GM18858 (cell line): ENCODE data around the gene POLD4.

Source experiments
- ATAC-seq: cut with Tn5 transposase; IDR thresholded peaks from one replicate; pipeline ENCODE4 v1.9.1; 2021; ENCODE audit not compliant: unreplicated experiment

The POLD4 gene

DNA sequence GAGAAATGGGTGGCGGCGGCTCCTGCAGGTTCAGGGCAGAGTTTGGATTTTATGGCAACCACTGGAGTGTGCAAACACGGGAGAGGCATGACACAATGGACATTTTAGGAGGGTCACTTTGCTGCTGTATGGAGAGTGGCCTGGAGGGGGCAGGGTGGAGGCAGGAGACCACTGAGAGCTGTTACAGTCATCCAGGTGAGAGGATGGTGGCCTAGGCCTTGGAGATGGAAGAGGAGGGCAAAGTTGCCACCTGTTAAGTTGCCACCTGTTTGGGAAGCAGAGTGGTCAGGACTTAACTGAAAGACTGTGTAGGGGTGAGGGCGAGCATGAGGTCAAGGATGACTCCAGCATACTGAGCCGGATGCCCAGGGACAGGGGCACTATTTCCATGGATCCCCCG is 36.1 kb upstream of the POLD4 start:
- ATAC-seq: no peak

DNA sequence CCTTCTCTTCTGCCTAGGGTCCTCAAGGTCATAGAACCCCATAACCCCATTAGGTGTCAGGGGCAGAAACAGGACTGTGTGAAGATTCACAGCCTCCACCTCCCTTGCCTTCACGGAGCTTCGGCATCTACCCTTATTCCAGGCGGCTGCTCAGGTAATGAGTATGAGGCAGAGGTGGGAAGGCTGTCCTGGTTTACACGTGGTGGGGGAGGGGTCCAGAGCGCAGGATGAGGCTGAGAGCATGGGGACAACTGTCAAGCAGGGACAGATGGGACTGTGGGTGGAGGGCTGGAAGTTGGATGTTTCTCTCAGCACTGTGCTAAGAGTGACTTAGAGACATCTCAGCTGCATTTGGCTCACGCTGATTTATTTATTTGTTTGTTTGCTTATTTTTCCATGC is 34.2 kb upstream of the POLD4 start:
- ATAC-seq: no peak

DNA sequence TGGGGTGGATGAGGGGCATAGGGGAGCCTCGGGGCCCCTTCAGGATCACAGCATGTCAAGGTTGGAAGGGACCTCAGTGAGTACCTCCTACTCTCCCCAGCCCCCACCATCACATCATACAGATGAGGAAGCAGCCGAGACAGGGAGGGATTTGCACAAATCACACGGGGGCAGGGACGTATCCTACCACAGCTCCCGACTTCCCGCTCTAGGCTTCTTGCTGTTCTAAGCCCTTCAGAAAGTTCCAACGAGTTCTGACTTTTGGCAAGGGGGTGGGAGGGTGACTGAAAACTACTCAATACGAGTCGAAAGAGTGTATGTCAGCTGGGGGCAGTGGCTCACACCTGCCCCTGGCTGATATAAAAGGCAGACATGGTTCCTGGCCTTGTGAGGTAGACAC is 33.7 kb upstream of the POLD4 start:
- ATAC-seq: no peak

DNA sequence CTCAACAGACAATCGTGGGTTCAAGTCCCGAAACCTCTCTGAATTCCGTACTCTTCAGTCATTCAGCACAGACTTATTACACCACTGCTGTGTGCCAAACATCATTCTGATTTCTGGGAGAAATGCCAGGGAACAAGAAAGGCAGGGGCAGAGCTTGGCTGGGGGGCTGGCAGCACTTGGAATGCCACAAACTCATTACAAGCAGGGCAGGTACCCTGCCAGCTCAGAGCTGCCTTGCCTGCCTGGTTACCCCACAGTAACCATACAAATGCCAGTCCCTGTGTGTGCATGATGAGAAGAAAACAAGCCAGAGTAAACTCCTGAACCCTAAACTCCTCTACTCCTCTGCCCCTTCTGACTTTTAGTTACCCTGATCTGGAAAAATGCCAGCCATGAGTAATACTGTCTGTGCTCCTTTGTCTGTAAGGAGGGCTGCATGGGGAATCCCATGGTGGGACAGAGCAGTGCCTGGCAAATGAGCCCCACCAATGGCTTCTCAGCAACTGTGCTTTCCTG is 31.6 kb upstream of the POLD4 start:
- no peak for ATAC-seq

DNA sequence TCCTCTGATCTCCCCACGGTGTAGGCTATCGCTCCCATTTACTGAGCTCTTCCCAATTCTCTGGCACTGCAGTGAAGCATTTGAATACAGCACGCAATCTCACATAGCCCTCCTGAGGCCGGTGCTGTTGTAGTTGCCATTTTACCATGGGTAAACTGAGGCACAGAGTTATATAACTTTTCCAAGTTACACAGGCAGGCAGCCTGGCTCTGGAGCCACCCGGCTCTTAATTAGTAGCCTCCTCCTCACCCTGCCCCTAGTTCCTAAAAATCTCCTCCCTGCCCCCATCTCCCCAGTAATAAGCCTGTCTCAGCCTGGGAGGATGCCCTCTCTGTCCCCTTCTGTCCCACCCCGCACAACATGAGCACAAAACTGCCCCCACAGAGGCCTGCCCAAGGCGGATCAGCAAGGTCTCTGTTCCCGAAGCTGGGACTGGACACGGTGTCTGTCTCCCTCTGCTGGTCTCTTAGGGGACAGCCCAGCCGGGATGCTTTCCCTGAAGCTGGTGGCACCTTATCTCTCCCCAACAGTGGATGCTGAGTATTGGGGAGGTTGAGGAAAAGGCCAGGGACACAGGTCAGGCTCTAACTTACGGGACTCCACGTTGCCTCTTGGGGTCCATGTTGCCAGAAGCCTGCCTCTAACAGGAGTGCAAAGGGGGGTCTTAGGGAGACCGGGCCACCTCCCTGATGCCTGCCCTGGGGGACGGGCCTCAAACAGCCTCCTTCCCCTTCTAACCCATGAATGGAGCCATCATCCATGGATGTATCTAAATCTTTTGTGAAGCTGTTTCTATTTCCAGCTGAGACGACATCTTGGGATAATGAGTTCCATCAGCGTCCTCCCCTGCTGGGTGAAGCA is 29.2 kb upstream of the POLD4 start:
- no peak for ATAC-seq

DNA sequence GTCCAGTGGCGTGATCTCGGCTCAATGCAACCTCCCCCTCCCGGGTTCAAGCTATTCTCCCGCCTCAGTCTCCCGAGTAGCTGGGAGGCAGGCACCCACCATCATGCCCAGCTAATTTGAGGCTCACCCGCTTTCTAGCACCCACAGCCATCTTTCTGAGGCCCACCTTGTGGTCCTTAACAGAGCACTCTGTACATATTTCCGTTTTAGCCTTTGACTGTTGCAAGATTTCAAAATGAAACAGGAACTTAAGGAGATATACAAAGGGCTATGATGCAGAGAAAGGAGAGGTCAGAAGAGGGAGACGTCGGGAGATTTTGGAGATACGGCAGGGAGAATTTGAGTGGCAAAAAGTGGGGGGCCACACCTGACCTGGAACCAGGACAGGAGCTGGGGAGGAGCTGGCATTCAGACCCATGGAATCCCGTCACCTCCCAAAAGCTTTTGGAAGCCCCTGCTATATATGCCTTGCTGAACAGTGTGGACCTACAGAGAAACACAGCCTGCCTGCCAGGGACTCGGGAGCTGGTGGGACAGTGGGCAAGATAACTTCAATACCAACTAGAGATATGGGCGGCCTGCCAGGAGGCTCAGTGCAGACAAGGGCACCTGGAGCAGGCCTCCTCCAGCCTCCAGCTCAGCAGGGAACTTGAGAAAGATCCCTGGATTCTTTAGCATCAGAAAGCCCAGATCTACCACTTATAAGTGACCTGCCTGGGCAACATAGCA is 28.1 kb upstream of the POLD4 start:
- no peak for ATAC-seq

DNA sequence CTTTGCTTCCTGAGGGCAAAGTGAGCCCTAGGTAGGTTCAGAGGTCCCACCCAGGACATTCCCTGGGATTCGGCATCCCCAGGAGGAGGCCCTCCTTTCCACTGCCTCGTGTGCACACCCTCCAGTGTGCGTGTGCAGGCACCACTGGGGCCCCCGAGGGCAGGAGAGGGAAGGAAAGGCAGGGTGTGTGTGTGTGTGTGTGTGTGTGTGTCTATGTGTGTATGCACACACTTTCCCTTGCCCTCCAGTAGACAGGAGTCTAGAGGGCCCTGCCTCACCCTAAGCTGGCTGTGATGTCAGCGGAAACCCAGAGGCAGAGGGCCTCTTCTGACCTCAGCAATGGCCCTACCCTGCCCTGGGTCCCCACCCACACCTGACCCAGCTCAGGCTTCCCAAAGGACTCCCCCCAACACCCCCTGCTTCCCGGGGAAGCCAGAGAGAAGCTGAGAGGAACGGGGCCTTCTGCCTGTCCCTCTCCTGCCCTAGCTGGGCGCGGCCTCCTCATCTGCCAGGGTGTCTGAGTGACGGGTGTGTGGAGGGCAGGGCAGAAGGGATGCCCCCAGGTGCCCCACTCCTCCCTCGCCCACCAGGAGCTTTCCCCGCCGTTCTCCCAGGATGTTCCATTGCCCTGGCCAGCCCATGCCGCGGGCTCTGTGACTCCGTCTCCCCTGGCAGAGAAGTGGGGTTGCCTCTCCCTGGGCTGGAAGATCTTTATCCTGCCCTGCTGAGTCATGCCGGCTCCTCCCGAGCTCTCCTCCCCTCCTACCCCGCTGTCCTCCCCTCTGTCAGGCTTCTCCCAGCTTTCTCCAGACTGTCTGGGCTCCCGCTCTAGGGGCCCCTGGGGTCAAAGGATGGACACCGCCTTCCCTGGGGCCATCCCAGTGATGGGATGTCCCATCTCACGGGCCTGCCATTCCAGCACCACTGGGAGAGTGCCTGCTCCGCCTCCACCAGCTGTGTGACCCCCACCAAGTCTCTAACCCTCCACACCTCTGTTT is 26.0 kb upstream of the POLD4 start:
- ATAC-seq: no peak

DNA sequence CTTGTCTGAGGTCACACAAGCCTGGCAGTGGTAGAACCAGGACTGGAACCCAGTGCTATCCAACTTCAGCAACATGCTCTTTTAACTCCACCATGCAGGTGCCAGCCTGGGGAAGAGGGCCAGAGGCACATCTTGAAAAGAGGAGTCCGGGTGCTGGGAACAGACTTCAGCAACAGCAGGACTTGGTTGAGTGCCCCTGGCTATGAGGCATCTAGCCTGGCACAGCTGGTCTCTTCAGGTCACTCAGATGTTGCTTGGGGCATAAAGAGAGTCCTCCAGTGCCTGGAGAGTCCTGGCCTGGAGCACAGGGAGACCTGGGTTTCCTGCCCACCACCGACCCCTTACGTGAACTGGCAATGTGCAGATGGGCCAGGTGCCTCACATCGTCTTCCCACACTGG is 25.2 kb upstream of the POLD4 start:
- ATAC-seq: no peak

DNA sequence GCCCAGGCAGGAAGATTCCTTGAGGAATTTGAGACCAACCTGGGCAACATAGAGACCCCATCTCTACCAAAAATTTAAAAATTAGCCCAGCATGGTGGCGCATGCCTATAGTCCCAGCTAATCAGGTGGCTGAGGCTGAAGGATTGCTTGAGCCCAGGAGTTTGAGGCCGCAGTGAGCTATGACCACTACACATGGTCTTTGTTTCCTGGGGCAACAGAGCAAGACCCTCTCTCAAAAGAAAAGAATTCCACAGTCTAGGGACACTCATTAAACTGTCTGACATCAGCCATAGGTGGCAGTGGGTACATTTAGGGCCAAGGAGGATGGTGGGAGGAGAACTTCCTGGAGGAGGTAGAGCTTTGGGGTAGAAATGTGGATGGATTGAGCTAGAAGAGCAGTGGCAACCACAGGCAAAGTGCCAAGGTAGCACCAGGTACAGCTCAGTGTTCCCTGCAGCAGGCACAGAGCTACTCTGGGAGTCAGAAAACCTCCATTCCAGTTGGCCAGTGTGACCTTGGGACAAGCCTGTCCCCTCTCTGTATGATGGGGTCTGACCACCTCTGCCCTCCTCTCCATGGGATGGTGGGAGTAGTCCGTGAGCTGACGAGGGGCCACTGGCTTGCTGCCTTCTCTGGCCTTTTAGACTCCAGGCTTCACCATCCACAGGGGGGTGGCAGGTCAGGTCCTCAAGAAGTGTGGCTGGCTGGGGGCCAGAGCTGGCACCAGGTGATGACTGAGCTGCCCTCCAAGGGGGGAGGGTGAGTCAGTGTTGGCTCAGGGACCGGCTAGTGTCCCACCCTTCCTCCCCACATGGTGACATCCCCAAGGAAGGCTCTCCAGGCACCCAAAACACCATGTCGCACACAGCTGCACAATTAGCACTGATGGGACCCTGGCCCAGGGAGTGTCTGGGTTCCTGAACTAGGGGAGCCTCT is 23.8 kb upstream of the POLD4 start:
- no peak for ATAC-seq

DNA sequence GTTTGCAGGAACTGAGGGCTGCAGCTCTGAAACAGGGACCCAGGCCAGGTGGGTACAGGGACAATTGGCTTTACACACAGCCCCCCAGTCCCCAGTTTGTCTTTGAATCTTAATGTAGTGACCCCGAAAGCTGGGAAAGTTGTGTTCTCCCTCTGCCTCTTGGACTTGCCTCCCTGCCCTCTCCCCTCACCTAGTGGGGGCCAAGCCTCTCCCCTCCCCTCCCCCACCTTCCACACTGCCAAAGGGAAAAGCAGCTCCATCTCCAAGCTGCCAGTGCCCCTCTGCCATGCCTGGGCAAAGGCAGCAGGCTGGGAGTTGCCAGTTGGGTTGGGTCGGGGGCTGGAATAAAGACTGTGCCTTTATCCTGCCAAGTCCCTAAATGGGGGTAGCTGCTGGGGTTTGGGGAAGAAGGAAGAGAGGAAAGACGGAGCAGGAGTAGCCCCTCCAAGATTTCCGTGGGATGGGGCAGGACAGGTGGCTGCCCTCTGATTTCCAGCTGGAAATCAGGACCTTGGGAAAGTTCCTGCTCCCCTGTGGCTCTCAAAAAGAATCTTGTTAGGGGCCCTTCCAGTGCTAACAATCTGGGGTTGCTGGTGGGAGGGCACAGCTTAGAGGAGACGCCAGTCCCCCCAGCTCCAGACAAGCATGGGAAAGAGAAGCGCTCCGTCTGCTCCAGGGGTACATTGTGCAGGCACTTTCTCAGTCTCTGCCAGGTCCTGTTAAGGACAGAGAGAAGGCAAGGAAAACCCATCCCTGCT is 22.9 kb upstream of the POLD4 start:
- no peak for ATAC-seq

DNA sequence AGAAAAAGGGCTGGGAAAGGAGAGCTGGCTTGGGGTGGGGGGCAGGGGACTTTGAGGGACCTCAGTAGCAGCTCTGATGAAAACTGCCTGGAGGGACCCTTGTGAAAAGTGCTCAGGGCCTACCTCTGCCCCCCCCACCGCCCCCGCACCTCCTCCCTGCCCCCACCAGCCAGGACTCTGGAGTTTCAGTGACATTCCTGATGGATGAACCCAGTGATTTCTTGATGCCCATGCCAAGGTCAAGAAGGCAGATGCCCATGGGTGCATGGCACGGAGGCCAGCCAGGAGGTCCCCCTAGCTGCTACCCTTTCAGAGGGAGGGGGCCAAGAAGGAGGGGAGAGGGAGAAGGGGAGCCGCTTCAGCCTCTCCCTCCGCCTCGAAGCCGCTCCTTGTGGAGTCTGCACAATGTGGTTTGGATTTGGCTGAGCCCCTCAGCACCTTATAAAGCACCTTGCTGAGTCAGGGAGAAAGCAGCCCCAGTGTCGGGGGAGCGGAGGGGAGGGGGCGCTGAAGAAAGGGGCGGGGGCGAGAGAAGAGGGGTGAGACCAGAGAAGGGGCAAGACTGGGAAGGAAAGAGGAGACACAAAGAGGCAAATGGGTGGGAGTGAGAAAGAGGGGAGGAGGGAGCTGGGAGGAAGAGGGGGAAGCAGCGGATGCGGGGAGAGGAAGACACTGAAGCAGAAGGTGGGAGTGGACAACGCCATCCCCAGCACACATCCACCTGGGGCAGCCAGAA is 22.1 kb upstream of the POLD4 start:
- no peak for ATAC-seq

DNA sequence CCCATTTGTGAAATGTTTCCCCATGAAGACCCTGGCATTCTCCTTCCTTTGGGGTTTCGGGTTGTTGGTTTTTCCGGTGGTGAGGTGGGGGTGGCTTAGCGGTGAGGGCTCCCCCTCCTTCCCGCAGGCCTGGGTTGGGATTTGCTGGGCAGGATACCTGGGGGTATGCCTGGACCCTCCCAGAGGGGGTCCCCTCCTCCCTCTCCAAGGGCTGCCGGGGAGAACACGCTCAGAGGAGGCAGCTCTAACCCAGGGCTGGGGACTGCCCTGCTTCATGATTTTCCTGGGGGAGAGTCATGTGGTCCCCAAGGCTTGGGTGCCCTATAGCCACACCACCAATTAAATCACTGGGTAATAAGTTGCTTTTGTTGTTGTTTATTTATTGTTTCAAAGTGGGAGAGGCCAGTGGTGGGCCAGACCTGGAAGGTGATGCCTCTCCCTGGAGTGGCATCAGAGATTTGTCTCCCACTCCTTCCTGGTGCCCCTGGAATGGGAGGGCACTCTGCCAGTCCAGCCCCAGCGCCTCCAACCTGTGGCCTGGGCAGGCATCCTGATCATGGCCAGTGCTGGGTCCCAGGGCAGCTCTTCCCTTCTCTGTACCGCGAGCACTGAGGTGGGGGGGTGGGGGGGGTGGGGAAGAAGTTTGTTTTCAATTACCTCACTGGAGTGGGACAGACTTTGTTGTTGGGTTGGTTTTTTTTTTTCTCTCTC is 21.4 kb upstream of the POLD4 start:
- no peak for ATAC-seq

DNA sequence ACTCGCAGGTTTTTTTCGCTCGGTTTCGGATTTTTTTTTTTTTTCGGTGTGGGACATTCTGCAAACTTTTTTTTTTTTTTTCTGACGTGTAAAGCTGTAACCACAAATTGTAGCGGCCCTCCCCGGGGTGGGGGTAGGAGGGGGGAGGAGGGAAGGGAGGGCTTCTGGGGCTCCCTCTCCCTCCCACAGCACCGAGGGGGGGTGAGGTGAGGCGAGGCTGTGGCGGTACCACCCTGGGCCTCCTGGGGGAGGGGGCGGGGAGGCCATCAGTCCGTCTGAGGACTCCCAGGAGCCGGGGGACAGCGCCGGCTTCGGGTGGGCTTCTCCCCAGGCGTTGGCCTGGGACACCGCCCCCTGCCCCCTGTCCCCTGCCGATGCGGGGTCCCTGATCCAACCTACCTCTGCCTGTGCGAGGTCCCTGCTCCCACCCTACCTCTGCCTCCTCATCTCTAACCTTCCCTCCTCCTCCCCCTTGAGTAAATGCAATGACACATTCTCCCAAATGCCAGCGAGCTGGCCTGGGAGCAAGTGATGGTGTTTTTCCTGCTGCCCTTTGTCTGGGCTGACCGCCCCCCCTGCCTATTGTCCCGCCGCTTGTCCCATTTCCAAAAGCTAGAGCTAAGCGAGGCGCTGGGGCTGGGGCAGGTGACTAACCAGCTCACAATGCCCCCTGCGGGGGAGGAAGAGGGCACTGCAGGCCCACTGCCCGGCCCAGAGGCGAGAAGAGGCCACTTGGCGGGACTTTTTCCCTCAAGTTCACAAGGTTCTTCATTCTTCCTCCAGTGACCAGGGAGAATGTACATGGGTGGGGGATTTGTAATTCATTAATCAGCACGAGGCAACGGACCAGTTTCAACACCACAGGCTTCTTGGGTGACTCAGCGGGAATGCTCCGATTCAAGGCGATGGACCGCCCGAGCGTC is 20.6 kb upstream of the POLD4 start:
- ATAC-seq: no peak

DNA sequence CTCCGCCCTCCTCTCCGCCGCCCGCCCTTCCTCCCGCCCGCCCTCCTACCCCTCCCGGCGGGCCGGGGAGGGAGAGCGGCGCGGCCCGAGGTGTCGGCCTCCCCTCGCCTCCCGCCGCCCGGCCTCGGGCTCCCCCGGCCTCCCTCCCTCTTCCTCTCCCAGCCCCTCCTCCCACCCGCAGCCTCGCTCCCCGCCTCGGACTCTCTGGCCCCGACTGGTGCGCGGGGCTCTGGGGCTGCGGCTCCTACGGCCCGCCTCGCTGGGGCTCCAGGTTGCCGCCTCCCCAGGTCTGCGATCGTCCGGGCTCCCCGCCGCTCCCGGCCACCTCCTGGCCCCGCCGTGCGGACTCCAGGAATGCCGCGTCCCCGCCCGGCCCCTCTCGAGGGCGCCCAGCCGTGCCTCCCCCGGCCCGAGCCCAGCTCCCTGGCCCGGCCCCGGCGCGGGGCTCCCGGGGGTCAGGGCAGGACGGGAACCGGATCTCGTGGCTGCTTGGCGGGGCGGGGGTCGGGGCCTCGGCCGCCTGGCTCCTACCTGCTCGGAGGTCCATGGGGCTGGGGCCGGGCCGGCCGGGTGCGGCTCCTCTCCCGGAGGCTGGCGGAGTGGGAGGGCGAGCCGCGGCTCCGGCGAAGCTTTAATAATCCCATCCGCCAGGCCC is 19.8 kb upstream of the POLD4 start, which contains the start of gene CLCF1:
Gene CLCF1 (minus strand): TSS at position 606 of the 655 bp plus-strand sequence. CDS start 59 bp downstream, at position 547.
- ATAC-seq: no peak

DNA sequence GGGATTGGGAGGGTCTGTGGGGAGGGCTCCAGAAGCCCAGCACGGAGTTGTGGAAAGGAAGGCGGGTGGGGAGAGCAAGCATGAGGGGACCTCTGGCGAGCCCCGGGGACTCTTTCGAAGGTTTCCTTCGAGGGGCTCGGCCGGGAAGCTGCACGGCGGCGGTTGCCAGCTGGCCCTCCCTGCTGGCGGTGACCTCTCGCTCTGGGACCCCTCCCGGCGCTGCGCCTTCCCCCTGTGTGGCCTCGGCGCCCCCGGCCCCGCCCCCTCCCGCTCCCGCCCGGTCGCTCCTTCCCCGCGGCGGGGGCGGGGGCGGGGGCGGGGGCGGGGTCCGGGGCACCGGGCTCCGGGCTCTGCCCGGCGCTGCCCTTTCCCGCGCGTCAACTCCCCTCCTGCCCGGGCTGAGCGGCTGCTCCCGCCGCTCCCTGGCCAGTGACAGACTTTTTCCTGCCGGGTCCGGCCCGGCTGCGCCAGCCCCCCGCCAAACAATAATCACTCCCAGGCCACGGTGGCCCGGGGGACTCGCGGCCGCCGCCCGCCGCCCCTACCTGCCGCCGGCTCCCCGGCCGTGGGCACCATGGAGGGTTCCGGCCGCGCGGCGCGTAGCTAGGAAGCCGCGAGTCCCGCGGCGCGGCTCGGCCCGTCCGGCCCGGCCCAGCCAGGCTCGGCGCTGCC is 19.1 kb upstream of the POLD4 start:
- ATAC-seq: no peak

DNA sequence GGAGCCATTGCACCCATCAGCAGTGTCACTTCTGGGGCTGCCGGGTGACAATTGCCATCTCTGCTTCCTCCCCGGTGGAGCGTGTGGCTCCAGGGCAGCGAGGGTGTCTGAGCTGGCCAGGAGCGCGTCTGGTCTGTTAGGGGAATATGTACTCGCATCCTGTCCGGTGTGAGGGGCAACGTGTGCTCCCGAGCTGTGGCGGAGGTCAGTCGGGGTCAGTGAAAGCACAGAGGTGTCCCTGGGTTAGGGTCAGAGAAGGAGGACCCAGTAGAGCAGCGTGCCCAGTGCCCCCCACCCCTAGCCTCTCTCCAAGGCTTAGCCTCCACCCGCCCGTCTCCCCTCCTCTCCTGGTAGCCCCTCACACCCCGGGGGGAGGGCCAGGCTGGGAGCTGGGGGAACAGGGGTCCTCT is 18.6 kb upstream of the POLD4 start:
- ATAC-seq: no peak
